ENCODE results near the gene NPNT.

- TF ChIP-seq, protein P1, sequence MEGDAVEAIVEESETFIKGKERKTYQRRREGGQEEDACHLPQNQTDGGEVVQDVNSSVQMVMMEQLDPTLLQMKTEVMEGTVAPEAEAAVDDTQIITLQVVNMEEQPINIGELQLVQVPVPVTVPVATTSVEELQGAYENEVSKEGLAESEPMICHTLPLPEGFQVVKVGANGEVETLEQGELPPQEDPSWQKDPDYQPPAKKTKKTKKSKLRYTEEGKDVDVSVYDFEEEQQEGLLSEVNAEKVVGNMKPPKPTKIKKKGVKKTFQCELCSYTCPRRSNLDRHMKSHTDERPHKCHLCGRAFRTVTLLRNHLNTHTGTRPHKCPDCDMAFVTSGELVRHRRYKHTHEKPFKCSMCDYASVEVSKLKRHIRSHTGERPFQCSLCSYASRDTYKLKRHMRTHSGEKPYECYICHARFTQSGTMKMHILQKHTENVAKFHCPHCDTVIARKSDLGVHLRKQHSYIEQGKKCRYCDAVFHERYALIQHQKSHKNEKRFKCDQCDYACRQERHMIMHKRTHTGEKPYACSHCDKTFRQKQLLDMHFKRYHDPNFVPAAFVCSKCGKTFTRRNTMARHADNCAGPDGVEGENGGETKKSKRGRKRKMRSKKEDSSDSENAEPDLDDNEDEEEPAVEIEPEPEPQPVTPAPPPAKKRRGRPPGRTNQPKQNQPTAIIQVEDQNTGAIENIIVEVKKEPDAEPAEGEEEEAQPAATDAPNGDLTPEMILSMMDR (IDR thresholded peaks at IDR 0.05; ENCODE audit: insufficient read depth, low read depth, low read length), result no peak
- no peak for TF ChIP-seq EZH2 (IDR thresholded peaks at IDR 0.05; ENCODE audit: insufficient read depth, low read length)
Measured at GRCh38 chr4:105896984-105897775, 1.9 kb downstream of the NPNT start.
